Gastrocnemius medialis (tissue), 4 donors: Measurements from ENCODE around the gene HSPB2.

Source experiments
- CTCF ChIP-seq, 5 experiments: fragments of 450-650 bp in 3 of 5; fragments of 200-600 bp in 2 of 5; sonication (generic) in 2 of 5; IDR thresholded peaks in 4 of 5; conservative IDR thresholded peaks in 1 of 5; 1 replicate in 4 of 5; 2 replicates in 1 of 5; pipeline ENCODE4 v1.5.1; 2016 to 2019; ENCODE audit warnings: antibody characterized with exemption in 5 of 5, mild to moderate bottlenecking in 3 of 5, moderate library complexity in 3 of 5
- POLR2A ChIP-seq, 2 donors: fragments of 450-650 bp; IDR thresholded peaks; one replicate each; pipeline ENCODE4 v1.6.1; 2017; ENCODE audit warnings: antibody characterized with exemption in 2 of 2, mild to moderate bottlenecking in 2 of 2, moderate library complexity in 2 of 2

- TF ChIP-seq CTCF (IDR thresholded peaks at IDR 0.05 in 4 of 5, conservative IDR thresholded peaks at IDR 0.05 in 1 of 5) (no peak), POLR2A (IDR thresholded peaks at IDR 0.05) (no peak)
These were observed 39.0 kb downstream of the HSPB2 start for GRCh38 chr11:111951565-111951964.
